HG02642 (cell line): ENCODE data around the gene NKIRAS1.
"Not testable (repeated sequence)": the region's sequence is repeated elsewhere in the genome, so short reads cannot be mapped to it uniquely, and the experiment has no call there.

Experiments
- ATAC-seq: cut with Tn5 transposase; IDR thresholded peaks from one replicate; pipeline ENCODE4 v1.9.1; 2021; ENCODE audit warnings: mild to moderate bottlenecking; ENCODE audit not compliant: unreplicated experiment, poor library complexity

NKIRAS1 gene

DNA sequence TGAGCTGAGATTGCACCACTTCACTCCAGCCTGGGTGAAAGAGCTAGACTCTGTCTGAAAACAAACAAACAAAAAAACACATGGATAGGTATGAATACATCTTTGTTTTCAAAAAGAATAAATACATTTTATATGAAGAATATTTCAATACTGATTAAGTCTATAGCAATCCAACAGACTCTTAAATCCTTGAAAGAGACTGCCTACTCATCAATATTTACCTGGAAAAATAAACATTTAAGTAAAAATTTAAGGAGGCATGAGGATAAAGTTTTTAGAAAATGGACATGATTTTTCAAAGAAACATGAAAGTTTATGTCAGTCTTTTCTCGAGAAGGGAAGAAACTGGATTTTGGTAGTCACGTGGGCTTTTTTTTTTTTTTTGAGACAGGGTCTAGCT is 5.4 kb downstream of the NKIRAS1 start:
- no peak for ATAC-seq

DNA sequence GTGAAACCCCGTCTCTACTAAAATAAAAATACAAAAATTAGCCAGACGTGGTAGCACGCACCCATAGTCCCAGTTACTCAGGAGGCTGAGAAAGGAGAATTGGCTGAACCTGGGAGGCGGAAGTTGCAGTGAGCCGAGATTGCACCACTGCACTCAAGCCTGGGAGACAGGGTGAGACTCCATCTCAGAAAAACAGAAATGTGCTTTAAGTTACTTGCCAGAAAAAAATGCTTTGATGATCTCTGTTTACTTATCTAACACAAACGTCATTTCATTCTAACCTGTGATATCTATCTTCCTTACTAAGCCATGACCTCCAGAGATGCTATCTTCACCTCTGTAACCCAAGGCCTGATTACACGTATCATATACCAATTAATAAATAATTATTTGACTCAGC is 7.4 kb downstream of the NKIRAS1 start:
- ATAC-seq: no peak

- ATAC-seq: no peak
These were observed 12.2 kb downstream of the NKIRAS1 start for GRCh38 chr3:23904545-23904944.

DNA sequence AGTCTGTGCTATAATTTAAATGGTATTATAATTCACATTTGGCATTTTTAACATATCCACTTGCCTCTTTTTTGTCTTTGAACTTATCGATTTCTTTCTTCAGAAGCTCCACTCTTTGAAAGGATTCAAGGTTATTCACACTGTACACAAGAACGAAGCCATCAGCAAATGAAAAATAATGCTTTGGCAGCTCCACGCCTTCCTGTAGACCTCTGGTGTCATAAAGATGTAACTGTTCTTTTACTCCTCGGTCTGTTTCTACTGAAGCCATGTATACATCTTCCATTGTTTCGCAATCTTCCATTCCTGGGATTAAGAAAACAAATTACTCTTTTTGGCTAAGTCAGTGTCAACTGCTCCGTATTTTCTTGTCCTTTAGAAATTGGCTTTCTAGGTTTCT is 16.0 kb downstream of the NKIRAS1 start:
- ATAC-seq: no peak

- ATAC-seq: no peak
These were observed 21.6 kb downstream of the NKIRAS1 start for GRCh38 chr3:23895181-23895580.

GRCh38 chr3:23894254-23895061 is 22.3 kb downstream of the NKIRAS1 start:
- no peak for ATAC-seq

DNA sequence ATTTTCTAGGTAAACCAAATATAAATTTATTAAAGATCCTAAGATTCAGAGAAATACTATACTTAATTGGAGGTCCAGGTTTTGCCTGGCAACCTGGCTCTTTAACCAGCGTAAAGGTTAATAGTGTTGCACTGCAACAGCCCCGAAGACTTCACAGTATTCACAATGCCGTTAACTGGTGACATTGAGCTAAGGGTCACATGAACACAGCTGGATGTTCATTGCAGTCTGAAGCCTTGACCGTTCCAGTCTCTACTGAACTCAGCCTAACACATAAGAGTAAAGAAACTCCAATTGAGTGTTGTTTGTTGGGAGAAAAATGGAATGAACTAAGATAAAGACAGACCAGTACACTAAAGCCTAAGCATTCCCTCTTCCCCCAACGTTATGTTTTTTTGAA is 26.8 kb downstream of the NKIRAS1 start:
- no peak for ATAC-seq

GRCh38 chr3:23889386-23889785 is 27.4 kb downstream of the NKIRAS1 start:
- no peak for ATAC-seq

DNA sequence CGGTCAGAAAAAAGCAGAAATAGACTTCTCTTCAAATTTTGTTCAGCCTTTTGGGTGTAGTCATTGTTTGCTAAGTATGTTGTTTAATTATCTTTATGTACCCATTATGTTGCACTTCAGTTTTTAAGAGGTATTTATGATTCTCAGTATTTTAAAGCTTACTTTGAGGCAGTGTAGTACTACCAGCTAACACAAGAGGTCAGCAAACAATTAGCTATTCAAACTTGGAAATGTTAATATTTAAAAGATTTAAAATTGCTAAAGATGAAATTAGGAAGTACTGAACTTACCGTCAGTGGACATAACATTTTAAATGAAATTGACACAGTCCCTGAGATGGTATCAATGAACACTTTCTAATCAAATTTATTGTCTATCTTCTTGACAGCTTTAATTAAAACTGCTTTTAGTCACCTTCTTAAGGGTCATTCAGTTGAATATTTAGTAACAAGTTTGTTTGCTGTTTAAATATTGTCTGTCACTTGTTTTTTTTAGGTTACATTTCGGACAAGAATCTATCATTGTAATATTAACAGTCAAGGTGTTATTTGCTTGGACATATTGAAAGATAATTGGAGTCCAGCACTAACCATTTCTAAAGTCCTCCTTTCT is 28.1 kb downstream of the NKIRAS1 start:
- ATAC-seq: no peak

GRCh38 chr3:23886311-23886710 is 30.5 kb downstream of the NKIRAS1 start:
- no peak for ATAC-seq

GRCh38 chr3:23885210-23885609 is 31.6 kb downstream of the NKIRAS1 start:
- no peak for ATAC-seq

GRCh38 chr3:23884481-23884880 is 32.3 kb downstream of the NKIRAS1 start:
- ATAC-seq: no peak

DNA sequence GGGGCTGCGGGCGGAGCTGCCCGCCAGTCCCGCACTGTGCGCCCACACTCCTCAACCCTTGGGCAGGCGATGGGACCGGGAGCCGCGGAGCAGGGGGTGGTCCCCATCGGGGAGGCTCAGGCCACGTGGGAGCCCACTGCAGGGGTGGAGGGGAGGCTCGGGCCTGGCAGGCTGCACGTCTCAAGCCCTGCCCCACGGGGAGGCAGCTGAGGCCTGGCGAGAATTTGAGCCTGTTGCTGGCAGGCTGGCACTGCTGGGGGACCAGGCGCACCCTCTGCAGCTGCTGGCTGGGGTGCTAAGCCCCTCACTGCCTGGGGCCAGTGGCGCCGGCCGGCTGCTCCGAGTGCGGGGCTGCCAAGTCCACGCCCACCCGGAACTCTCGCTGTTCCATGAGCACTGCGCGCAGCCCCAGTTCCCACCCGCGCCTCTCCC is 34.3 kb downstream of the NKIRAS1 start:
- no peak for ATAC-seq

- not testable (repeated sequence) for ATAC-seq
These were observed 34.8 kb downstream of the NKIRAS1 start for GRCh38 chr3:23881993-23882392.

GRCh38 chr3:23880703-23881339 is 36.0 kb downstream of the NKIRAS1 start:
- no peak for ATAC-seq

GRCh38 chr3:23879485-23879884 is 37.3 kb downstream of the NKIRAS1 start:
- ATAC-seq: no peak

- no peak for ATAC-seq
These were observed 39.3 kb downstream of the NKIRAS1 start for GRCh38 chr3:23877329-23877980.

GRCh38 chr3:23876923-23877322 is 39.9 kb downstream of the NKIRAS1 start:
- no peak for ATAC-seq

- no peak for ATAC-seq
These were observed 41.6 kb downstream of the NKIRAS1 start for GRCh38 chr3:23875113-23875725.

GRCh38 chr3:23874359-23875112 is 42.3 kb downstream of the NKIRAS1 start:
- no peak for ATAC-seq
